Activated CD8-positive, alpha-beta memory T cell treated with anti-CD3 and anti-CD28 coated beads for 1 hour (primary cell): ENCODE results near the gene PHACTR1.
"Not testable (repeated sequence)": the region's sequence is repeated elsewhere in the genome, so short reads cannot be mapped to it uniquely, and the experiment has no call there.

Experiments used
- DNase-seq, 2 donors: peaks; one replicate each; pipeline ENCODE4 v3.0.0-alpha.2; 2020; ENCODE audit warnings: low read depth in 1 of 2; ENCODE audit errors: extremely low read depth in 1 of 2

The PHACTR1 gene

DNA sequence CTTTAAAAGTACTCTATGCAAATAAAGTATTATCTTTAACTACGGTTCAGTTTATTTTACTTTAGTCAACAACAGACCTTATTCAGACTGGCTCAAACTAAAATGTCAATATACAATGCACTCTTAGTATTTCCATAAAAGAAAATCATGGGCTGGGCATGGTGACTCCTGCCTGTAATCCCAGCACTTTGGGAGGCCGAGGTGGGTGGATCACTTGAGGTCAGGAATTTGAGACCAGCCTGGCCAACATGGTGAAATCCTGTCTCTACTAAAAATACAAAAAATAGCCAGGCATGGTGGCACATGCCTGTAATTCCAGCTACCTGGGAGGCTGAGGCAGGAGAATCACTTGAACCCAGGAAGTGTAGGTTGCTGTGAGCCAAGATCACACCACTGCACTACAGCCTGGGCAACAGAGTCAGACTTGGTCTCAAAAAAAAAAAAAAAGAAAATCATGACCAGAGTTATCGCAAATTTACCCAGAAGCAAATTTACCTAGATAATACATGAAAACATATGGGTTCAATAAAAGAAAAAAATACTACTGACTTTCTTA lies 609.5 kb downstream of the PHACTR1 start:
- not testable (repeated sequence) for DNase-seq

- DNase-seq = no peak
Observed at GRCh38 chr6:13327691-13328075, 611.1 kb downstream of the PHACTR1 start.

- peak; percentile 72 to 89 for DNase-seq
Observed at GRCh38 chr6:13328076-13328874, 611.7 kb downstream of the PHACTR1 start, which contains the start of gene TBC1D7. Gene TBC1D7 (minus strand): TSS chr6:13328537. CDS start chr6:13326898, 1,639 bp downstream.

DNA sequence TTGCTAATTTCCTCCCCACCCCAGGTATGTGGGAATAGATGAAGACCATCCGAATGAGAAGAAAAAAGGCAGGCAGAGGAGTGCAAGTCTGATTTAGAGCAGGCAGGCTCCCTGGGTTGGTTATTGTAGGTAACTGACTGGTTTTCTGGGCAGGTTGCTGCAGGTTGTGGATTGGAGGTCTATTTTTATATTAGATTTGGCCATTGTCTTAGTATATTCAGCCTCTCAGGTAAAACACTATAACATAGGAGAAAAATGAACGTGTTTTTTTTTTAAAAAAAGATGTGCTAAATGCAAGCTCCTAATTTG lies 612.3 kb downstream of the PHACTR1 start:
- DNase-seq = no peak

GRCh38 chr6:13331516-13332348 lies 615.2 kb downstream of the PHACTR1 start:
- DNase-seq = no peak

DNA sequence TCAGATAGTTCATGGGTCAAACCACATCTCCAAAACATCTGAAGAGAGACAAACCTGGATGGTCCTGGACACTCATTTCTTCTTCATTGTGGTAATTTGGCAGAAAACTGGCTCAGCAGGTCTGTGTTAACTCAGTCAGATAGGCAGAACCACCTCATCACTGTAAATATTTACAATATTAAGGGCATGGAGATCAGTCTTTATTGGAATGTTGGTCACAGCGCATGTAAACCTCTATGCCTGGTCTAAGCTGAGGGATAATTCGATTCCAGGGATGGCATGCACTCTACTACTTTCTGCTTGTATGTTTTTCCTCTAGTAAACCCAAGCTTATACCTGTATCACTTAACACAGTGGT lies 615.8 kb downstream of the PHACTR1 start:
- no peak for DNase-seq

- DNase-seq = no peak
Observed at GRCh38 chr6:13334953-13335352, 618.4 kb downstream of the PHACTR1 start.

GRCh38 chr6:13336553-13336952 lies 620.0 kb downstream of the PHACTR1 start:
- peak; percentile 16 to 67 for DNase-seq

- DNase-seq = no peak
Observed at GRCh38 chr6:13338038-13338437, 621.5 kb downstream of the PHACTR1 start.
